AML-193 (cell line): Measurements from ENCODE around the gene RCHY1.
"Not testable (repeated sequence)": the region's sequence is repeated elsewhere in the genome, so short reads cannot be mapped to it uniquely, and the experiment has no call there.

Source experiments
- DNase-seq, 2 experiments: peaks; one replicate each; lab custom pipeline; 2025; lab: John Stamatoyannopoulos, UW

Gene RCHY1

GRCh38 chr4:75514131-75514948, at the start of gene RCHY1, which contains the start of gene THAP6:
Gene RCHY1, minus strand, starts transcription at chr4:75514403. Its CDS starts 117 bp downstream, at chr4:75514286.
Gene THAP6, plus strand, starts transcription at chr4:75514473. Its CDS starts 980 bp downstream, at chr4:75515453.
- DNase-seq, result peak; percentile 92 to 95

DNA sequence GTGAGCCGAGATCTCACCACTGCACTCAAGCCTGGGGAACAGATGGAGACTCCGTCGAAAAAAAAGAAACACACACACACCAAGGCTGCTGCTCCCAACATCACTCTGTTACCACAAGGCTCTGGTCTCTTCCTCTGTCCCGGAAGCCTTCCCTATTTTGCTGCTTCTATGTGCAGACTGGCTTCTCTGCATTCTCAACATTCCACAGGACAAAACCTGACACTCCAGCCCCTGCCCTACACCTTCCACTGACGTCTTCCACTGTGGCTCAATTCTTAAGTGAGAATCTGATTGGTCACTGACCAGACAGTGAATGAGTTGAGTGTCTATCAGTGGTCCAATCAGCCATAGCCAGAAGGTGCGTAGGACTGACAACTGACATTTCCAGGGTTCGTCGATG, 47.6 kb upstream of the RCHY1 start:
- no peak for DNase-seq

DNA sequence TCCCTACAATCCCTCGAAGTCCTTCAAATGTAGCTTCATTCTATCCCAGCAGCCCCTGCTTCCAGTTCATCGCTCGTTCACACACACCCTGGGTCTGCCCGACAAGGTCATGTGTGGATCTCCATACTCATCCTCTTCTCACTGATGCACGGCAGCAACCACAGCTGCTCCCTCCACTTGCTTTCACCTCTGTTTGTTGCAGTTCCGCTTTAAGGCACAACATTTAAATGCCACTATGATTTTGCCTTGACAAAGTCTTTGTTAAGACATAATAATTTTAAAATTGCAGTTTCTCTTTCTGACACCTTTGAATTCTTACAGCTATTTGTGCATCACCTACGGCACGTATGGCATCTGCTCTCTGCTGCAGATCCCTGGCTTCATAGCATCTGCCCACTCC, 43.5 kb upstream of the RCHY1 start:
- no peak for DNase-seq

- DNase-seq, result no peak
Observed at GRCh38 chr4:75555294-75556164, 41.3 kb upstream of the RCHY1 start, which contains the start of gene ODAPH. Gene ODAPH, plus strand, starts transcription at chr4:75556066. Its CDS starts 17 bp downstream, at chr4:75556083.

DNA sequence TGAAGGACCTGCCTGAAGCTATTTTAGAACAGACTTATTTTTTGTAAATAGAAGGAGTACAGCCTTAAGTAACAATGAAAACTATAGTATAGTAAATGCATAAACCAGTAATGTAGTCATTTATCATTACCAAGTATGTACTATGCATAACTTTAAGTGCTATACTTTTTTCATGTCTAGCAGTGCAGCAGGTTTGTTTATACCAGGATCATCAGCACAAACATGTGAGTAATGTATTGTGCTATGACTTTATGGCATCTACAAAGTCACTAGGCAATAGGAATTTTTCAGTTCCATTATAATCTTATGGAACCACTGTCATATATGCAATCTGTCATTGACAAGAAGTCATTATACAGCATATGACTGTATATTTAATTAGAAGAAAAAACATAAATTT, 38.2 kb upstream of the RCHY1 start:
- no peak for DNase-seq

- no peak for DNase-seq
Observed at GRCh38 chr4:75549019-75549418, 34.8 kb upstream of the RCHY1 start.

DNA sequence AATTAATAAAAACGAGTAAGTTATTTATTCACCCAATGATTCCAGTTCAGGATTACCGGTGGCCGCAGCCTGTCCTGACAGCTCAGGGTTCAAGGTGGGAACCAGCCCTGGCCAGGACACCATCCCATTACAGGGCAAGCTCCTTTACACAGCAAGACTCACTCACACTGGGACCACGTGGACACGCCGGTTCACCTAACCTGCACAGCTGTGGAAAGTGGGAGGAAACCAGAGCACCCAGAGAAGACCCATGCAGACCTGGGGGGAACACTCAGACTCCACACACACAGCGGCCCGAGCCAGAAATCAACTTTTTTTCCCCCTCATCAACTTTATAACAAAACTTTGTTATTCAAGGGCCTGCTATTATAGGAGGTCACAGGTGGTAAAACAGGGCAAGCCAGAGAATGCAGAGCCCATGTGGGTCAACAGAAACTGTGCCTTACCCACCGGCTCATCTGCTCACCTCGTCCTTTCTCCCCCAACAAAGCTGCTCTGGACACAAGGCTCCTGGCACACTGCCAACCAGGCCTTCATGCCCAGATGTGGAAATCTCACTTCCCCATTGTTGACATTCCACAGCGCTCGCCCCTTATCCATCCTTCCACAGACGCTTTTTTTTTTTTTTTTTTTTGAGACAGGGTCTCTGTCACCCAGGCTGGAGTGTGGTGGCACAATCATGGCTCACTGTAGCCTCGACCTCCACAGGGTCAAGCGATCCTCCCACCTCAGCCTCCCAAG, 33.6 kb upstream of the RCHY1 start:
- DNase-seq, result no peak

DNA sequence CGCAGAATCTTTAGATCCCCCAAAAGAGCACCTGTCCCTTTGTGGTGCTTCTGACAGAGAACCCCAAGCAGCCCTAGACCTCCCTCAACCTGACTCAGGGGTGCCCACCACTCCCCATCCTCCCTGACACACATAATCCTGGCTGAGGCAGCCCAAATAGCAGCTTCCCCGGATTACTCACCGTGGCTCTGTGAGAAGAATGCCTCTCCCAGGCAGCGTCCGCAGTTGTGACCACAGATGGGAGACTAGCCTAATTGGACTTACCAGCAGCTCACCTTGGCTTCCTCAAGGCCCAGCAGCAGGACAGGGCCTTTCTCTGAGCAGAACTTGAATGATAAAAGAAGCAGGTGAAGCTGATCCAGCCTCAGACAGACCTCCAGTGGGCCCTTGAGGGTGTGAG, 31.3 kb upstream of the RCHY1 start:
- DNase-seq, result no peak

DNA sequence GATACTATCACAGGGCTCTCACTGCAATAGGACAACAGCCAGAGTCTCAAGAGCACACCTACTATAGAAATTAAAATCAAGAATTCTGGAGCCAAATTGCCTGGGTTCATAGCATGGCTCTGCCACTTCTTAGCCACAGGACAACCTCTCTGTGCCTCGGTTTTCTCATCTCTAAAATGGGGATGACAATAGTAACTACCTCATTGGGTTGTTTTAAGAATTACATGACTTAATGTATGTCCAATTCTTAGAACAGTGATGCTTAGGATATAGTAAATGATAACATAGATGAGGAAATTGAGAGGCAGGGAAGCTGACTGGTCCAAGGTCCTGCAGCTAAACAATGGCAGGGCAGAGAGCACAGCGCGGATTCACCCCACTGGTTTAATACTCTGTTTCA, 30.7 kb upstream of the RCHY1 start:
- DNase-seq, result no peak

DNA sequence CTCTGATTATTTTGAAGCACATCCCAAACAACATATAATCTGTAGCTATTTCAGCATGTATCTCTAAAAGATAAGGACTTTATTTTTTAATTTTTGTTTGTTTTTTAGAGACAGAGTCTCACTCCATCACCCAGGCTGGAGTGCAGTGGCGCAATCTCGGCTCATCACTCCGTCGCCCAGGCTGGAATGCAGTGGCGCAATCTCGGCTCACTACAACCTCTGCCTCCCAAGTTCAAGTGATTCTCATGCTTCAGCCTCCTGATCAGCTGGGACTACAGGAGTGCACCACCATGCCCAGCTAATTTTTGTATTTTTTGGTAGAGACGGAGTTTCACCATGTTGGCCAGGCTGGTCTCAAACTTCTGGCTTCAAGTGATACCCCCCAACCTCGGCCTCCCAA, 30.0 kb upstream of the RCHY1 start:
- not testable (repeated sequence) for DNase-seq

DNA sequence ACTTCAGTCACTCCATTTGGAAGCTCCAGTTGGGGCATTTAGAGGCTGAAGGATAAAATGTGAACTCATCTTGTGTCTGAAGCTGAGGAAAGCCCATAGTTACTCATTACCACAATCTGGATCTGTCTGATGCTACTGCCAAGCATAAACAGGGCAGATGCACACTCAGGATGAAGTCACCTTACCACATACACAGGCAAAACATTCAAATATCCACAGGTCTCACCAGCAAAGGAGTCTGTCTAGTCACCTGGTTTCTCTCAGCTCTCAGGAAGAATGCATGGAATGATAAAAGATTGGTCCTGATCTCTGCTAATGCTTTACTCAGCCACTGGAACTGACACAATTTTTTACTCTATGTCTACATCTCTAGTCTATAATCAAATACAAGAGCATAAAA, 28.6 kb upstream of the RCHY1 start:
- no peak for DNase-seq

- not testable (repeated sequence) for DNase-seq
Observed at GRCh38 chr4:75537308-75537707, 23.1 kb upstream of the RCHY1 start.

DNA sequence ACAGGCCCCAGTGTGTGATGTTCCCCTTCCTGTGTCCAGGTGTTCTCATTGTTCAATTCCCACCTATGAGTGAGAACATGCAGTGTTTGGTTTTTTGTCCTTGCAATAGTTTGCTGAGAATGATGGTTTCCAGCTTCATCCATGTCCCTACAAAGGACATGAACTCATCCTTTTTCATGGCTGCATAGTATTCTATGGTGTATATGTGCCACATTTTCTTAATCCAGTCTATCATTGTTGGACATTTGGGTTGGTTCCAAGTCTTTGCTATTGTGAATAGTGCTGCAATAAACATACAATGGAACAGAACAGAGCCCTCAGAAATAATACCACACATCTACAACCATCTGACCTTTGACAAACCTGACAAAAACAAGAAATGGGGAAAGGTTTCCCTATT, 19.7 kb upstream of the RCHY1 start:
- not testable (repeated sequence) for DNase-seq

DNA sequence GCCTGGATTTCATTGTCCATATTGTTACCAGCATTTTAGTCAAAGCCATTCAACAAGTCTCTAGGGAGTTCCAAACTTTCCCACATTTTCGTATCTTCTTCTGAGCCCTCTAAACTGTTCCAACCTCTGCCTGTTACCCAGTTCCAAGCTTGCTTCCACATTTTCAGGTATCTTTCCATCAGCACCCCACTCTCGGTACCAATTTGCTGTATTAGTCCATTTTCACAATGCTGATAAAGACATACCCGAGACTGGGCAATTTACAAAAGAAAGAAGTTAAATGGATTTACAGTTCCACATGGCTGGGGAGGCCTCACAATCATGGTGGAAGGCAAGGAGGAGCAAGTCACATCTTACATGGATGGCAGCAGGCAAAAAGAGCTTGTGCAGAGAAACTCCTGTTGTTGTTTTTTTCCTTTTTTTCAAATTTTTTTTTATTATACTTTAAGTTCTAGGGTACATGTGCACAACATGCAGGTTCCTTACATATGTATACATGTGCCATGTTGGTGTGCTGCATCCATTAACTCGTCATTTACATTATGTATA, 19.2 kb upstream of the RCHY1 start:
- not testable (repeated sequence) for DNase-seq

DNA sequence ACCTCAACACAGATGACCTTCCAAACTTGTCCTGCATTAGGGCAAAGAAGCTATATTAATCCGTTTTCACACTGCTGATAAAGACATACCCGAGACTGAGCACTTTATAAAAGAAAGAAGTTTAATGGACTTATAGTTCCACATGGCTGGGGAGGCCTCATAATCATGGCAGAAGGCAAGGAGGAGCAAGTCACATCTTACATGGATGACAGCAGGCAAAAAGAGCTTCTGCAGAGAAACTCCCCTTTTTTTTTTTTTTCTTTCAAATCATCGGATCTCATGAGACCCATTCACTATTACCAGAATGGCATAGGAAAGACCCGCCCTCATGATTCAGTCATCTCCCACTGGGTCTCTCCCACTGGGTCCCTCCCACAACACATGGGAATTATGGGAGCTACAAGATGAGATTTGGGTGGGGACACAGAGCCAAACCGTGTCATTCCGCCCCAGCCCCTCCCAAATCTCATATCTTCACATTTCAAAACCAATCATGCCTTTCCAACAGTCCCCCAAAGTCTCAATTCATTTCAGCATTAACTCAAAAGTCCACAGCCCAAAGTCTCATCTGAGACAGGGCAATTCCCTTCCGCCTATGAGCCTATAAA, 17.4 kb upstream of the RCHY1 start:
- DNase-seq, result not testable (repeated sequence)

- DNase-seq, result no peak
Observed at GRCh38 chr4:75530556-75531322, 16.5 kb upstream of the RCHY1 start.

DNA sequence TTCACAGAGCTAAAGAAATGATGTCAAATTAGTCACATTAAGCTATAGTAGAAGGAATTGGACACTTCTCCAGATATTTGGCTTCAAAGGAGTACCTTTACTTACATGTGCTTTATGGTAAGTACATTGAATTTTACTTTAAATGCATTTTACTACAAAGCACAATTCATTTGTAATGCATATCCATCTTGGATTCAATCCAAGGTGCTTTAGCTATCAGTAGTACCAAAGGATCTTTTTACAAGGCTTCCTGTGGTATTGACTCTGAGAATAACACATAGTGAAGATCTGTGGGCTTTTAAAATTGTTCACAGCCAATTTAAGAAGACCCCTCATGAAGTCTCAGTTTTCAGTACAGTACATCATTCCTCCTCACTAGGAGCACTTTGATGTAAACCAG, 13.3 kb upstream of the RCHY1 start:
- DNase-seq, result no peak

DNA sequence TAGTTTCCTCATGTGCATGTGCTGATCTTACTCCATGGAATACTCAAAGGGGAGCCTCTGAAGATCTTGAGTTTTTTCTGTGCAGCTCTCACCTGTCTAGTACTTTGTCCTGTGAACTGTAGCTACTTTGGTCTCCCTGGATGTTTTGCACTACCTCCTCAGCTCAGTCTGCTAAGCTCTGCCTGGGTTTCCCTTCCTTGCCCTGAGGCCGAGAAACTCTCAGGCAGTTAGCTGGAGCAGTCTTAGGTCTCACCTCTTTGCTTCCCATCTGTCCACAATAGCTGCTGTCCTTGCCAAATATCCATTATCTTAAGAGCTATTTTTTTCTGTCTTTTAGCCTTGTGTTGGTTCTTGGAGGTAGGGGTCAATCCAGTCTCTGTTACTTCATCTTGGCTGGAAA, 11.7 kb upstream of the RCHY1 start:
- no peak for DNase-seq

DNA sequence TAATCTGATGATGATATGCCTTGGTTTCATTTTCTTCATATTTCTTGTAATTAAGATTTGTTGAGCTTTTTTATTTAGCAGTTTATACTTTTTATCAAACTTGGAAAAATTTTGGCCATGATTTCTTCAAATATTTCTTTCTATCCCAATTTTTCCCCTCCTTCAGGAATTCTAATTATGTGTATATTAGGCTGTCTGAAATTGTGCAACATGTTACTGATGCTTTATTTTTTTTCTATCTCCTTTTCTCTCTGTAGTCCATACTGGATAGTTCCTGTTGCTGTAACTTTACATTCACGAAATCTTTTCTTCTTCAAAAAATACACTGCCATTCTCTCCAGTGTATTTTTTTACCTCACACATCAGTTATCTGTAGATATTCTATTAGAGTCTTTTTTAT, 10.9 kb upstream of the RCHY1 start:
- no peak for DNase-seq

DNA sequence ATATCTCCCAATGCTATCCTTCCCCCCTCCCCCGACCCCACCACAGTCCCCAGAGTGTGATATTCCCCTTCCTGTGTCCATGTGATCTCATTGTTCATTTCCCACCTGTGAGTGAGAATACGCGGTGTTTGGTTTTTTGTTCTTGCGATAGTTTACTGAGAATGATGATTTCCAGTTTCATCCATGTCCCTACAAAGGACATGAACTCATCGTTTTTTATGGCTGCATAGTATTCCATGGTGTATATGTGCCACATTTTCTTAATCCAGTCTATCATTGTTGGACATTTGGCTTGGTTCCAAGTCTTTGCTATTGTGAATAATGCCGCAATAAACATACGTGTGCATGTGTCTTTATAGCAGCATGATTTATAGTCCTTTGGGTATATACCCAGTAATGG, 5.2 kb upstream of the RCHY1 start:
- not testable (repeated sequence) for DNase-seq

DNA sequence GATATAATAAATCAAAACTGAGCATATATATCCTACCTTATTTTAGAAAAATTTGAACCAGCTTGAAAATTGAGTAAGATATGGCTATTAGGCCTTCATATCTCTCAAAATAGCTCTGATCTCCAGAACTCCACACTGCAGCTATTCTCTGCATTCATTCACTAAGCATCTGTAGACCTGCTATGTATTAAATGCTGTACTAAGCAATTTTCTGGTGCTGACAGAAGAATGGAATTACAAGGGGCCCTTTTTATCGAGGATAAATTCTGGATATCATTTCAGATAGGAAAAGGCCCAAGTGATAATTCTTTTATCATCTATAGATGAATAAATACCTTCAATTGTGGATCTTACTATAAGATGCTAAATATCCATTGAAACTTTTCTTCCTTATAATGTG, 1.9 kb upstream of the RCHY1 start:
- DNase-seq, result no peak
